ENCODE results near the gene APBB2.
"Not testable (repeated sequence)": the region's sequence is repeated elsewhere in the genome, so short reads cannot be mapped to it uniquely, and the experiment has no call there.

APBB2 gene

DNA sequence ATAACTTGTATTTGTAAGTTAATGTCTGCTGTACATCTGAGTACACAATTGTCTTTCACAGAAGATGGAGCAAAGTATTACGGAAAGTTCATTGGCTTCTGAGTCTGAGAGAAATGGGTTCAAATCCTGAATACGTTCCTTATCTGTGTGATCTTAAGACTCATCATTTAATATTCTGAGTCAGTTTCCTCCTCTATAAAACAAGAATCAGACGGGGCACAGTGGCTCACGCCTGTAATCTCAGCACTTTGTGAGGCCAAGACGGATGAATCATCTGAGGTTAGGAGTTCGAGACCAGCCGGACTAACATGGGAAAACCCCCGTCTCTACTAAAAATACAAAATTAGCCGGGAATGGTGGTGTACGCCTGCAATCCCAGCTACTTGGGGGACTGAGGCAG, 57.8 kb downstream of the APBB2 start:
- no peak for DNase-seq (ENCODE audit: low read depth)

- DNase-seq (ENCODE audit: low read depth), result no peak
Measured at GRCh38 chr4:41155194-41155830, 59.0 kb downstream of the APBB2 start.

- no peak for DNase-seq (ENCODE audit: low read depth)
Measured at GRCh38 chr4:41154814-41155177, 59.5 kb downstream of the APBB2 start.

DNA sequence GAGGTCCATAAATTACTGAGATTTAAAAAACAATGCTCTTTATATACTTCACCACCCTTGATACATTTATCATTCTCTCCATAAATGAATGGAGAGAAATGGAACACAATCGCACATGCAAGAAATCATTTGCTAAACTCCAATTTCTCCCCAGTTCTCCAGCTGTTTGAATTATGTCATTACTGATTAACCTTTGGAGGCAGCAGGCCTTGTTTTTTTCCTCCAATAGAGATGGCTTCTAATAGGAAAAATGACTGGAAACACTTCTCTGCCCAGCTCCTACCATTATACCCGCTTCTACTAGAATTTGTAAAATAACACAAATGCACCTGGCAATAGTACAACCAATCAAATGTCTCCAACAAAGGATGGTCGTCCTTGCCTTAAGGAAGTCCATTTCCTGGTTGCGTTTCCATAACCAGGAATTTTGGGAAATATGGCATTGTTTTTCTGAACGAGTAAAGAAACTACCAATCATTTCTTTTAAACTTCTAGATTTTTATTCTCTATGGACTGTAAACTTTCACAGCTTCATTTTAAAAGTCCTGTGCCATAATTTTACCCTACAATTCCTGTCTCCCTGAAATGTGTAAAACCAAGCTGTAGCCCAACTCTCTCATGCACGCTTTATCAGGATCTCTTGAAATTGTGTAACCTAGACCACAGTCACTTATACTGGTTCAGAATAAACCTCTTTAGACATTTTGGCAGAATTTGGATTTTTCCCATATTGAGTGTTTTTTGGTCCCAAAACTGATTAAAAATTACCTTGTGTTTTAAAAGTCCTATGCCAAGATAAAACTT, 60.1 kb downstream of the APBB2 start:
- no peak for DNase-seq (ENCODE audit: low read depth)

DNA sequence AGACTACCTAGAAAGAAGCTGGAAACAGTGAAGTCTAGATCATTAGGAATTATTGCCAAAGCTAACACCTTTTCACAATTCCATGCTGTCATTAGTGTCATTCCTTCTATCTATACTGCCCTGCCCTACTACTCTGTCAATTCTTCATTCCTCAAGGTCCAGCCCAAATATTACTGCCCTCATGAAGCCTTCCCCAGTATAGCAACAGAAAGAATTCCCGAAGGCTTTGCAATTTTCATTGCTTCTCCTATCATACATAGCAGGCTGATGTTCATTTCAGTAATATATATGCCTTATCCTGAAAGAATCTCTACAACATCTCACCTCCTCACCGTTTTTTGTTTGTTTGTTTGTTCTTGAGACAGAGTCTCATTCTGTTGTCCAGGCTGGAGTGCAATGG, 63.9 kb downstream of the APBB2 start:
- no peak for DNase-seq (ENCODE audit: low read depth)

DNA sequence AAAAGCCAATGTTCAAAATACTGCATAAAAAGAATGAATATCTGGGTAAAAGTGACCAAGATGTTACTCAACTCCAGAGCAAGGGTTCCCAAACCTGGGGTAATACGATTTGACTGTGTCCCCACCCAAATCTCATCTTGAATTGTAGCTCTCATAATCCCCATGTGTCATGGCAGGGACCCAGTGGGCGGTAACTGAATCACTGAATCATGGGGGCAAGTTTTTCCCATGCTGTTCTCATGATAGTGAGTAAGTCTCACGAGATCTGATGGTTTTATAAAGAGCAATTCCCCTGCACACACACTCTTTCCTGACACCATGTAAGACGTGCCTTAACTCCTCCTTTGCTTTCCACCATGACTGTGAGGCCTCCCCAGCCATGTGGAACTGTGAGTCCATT, 64.8 kb downstream of the APBB2 start:
- DNase-seq (ENCODE audit: low read depth), result not testable (repeated sequence)

GRCh38 chr4:41148931-41149330, 65.4 kb downstream of the APBB2 start:
- DNase-seq (ENCODE audit: low read depth), result no peak

GRCh38 chr4:41148292-41148691, 66.0 kb downstream of the APBB2 start:
- no peak for DNase-seq (ENCODE audit: low read depth)

DNA sequence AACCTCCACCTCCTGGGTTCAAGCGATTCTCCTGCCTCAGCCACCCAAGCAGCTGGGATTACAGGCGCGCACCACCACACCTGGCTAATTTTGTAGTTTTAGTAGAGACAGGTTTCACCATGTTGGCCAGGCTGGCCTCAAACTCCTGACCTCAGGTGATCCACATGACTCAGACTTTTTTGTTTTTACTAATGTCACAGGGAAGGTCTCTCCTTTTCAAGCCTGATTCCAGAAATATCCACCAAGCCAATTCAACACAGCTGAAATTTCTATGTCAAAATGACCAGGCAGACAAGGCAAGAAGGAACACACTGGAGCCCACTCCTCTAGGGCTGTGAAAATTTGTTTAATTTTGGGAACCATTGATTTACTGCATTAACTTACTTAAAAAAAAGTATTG, 66.8 kb downstream of the APBB2 start:
- DNase-seq (ENCODE audit: low read depth), result not testable (repeated sequence)

DNA sequence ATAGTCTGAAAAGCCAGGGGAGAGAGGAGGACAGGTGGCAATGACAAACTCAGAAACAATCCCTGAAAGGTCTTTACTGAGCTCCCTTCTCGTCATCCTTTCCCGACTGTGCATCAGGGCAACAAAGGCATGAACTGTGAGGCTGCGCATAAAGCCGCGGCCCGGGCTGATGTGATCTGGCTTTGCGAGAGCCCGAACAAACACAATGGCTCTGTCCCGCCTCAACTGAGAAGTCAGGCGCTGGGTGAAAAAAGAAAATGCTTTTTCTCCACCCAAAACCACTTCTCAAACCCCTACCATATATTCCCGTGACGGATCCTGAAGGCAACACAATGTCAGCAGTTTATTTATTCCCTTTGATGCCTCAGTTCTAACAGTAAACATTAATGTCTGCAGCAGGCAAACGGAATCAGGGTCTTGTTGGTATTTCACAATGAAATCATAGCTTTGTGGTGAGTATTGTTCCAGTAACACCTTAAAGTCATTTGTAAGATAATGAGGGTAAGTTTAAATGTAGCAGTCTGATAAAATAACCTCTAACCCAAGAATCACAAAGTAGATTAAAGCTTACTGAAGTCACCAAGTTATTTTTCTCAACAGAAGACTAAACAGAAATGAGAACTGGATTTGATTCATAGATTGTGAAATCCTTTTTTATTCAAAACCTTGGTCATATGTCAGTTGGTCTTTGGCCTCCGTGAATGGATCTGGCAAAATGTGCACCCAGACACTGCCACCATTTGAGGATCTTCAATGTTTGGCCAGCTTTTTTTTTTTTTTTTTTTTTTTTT, 67.4 kb downstream of the APBB2 start:
- no peak for DNase-seq (ENCODE audit: low read depth)

DNA sequence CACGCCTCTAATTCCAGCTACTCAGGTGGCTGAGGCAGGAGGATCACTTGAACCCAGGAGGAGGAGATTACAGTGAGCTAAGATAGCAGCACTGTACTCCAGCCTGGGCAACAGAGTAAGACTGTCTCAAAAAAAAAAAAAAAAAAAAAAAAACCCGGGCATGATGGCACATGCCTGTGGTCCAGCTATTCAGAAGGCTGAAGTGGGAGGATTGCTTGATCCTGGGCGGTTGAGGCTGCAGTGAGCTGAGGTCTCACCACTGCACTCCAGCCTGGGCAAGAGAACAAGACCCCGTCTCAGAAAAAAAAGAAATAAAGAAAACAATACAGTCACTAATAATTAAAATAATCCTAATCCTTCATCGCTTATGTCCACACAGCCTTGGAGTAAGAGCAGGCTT, 68.1 kb downstream of the APBB2 start:
- no peak for DNase-seq (ENCODE audit: low read depth)

- no peak for DNase-seq (ENCODE audit: low read depth)
Measured at GRCh38 chr4:41145571-41146078, 68.7 kb downstream of the APBB2 start.

- no peak for DNase-seq (ENCODE audit: low read depth)
Measured at GRCh38 chr4:41144812-41145211, 69.5 kb downstream of the APBB2 start.

DNA sequence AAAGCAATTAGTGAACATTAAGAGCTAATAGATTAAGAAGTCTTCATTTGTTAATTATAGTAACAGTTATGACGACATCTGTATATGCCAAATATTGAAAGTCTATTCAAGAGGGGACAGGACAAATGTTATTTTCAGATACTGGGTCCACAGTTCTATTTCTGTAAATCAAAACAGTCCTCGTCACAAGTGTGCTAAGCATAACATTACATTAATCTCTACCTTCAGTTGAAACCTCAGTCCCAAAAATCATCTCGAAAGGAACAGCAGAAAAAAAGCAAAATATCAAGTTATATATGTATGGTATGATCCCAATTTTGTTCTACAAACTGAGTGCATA, 70.3 kb downstream of the APBB2 start:
- no peak for DNase-seq (ENCODE audit: low read depth)

DNA sequence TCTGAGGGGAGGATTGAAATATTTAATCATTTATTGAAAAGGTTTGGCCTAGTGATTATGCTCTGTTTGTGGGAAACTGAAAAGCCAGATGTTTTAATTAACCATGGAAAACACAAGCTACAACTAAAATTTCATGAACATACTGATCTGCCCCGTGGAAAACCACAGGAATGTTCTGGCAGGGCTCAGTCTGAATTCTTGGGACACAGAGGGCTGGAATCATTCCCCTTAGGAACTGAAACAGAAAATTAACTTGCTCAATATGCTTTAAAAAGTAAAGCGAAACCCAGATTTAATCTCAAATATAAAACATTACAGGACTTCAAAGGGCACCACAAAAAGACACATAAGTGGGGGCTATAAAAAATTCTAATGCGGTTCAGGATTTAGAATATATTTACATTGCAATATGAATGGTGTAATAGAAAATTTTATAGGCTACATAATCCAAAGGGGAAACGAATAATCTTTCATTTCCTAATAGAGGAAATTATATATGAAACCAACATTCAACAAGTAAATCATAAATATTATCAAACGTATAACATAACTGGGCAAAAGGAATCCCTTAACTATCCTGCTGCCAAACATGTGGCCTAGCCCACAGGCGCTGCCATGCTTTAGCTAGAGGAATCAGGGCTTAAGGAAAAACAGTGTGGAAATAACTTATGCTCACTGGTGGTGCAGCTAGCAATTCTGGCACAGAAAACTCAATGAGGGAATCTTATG, 70.9 kb downstream of the APBB2 start:
- DNase-seq (ENCODE audit: low read depth), result no peak

DNA sequence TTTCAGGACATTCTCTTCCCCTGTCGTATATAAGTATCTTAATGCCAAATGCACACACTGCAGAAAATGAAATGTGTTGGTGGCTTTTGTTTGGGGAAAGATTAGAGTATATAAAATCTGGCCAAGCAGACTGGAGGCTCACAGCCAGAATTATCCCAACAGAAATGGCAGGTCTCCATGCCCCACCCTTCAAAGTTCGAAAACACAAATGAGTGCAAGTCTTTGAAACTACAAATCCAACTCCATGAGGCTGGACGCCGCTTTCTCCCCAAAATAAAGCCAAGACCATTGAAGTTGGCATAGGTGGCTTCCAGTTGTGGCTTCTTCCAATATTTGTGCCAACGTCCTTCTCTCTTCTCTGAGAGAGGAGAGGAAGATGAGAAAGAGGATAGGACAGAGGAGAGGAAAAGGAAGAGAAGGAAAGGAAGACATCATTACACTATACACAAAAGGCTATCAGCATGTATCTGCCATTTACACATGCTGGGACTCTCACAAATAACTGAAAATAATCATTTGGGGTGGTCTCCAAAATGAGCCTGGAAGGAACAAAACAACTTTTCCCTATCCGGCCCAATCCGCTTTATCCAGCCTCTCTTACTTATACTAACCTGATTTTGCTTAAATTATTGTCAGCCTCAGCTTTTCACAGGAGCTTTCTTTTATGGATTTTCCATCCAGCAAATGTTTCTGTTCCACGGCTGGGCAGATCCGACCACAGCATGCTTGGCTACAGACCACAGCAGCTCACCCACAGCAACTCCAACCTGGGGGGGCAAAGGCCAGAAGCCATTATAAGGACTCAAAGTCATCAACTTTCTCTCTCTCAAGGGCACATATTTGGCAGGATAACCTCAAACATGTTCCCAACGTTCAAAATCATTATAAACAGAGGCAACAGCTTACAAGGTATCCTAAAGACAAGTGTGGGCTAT, 71.7 kb downstream of the APBB2 start:
- DNase-seq (ENCODE audit: low read depth), result no peak

DNA sequence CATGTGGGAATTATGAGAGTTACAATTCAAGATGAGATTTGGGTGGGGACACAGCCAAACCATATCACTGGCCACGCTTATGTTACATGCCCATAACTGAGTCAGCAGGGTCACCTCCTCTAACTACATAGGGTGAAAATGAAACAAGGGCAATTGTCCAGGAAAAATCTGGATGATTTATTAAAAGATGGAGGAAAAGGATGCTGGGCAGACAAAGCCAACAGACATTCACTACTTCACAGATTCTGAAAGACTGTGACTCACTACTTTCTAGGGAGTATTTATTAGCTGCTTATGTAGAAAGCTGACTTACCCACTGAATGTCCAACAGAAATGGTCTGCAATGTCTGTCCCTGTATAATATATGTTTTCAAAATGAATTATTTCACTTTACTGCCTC, 72.4 kb downstream of the APBB2 start:
- DNase-seq (ENCODE audit: low read depth), result no peak

DNA sequence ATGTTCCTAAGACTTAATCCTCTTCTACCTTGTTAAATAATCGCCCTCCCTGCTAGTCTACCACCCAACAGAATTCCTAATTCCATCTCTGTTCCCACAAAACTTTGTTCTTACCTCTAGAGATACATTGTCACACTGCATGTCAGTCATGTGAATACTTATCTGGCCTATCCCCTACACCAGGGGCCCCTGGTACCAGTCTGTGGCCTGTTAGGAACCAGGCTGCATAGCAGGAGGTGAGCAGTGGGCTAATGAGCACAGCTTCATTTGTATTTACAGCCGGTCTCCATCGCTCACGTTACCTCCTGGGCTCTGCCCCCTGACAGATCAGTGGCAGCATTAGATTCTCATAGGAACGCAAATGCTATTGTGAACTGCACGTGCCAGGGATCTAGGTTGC, 73.9 kb downstream of the APBB2 start:
- no peak for DNase-seq (ENCODE audit: low read depth)

GRCh38 chr4:41137879-41138278, 76.5 kb downstream of the APBB2 start:
- no peak for DNase-seq (ENCODE audit: low read depth)

DNA sequence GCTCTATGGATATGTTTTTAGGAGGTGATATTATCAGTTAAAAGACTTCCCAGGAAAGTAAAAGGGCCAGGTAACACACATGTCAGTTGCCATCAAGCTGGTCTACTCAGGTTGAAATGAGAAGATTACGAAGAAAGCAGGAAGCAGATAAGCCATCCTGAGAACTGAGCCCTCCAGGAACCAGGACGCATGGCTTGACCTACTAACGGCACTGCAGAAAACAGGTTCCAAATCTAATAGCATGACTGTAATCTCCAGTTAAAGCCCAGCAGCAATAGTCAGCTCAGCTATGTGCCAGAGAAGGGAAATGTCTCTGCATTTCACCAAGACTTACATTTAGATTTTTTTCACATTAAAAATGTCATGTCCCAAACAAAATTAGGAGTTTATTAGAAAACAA, 77.9 kb downstream of the APBB2 start:
- DNase-seq (ENCODE audit: low read depth), result no peak

GRCh38 chr4:41135801-41136200, 78.5 kb downstream of the APBB2 start:
- DNase-seq (ENCODE audit: low read depth), result no peak

All from stimulated activated CD8-positive, alpha-beta memory T cell treated with anti-CD3 and anti-CD28 coated beads, Interleukin-4, amount 100 ng/mL, for 24 hours (primary cell).